SU-DHL-6 (cell line): Measurements from ENCODE around the gene SNX14.

ENCODE experiments used
- H2AFZ ChIP-seq: fragments of 200-600 bp; sonication (generic); 2 replicates; pipeline ENCODE4 v1.6.1; 2014; ENCODE audit warnings: low read depth, mild to moderate bottlenecking, moderate library complexity, mixed read lengths, antibody characterized with exemption, low read length; ENCODE audit not compliant: severe bottlenecking
- H3F3A ChIP-seq: fragments of 200-600 bp; shearing (Covaris generic); 2 replicates; pipeline ENCODE4 v1.6.0; 2016; ENCODE audit warnings: antibody characterized with exemption, mild to moderate bottlenecking; ENCODE audit not compliant: insufficient read depth
- H3K27ac ChIP-seq: fragments of 200-600 bp; sonication (generic); 2 replicates; pipeline ENCODE4 v1.5.1; 2016; ENCODE audit warnings: low read depth, mild to moderate bottlenecking, low read length, moderate library complexity, mixed read lengths
- H3K27me3 ChIP-seq: fragments of 200-600 bp; sonication (generic), shearing (Covaris generic); 2 replicates; pipeline ENCODE4 v1.6.0; 2014; ENCODE audit warnings: mild to moderate bottlenecking, low read length
- H3K36me3 ChIP-seq: fragments of 200-600 bp; sonication (generic); 2 replicates; pipeline ENCODE4 v1.6.1; 2014; ENCODE audit warnings: mild to moderate bottlenecking, low read length, mixed read lengths
- H3K4me2 ChIP-seq: fragments of 300-600, 200-600 bp; shearing (Covaris generic), sonication (generic); 2 replicates; pipeline ENCODE4 v1.6.0; 2014; ENCODE audit warnings: low read length, low read depth, mild to moderate bottlenecking; ENCODE audit not compliant: poor library complexity, severe bottlenecking
- H3K4me3 ChIP-seq: fragments of 200-600 bp; sonication (generic); 2 replicates; pipeline ENCODE4 v1.5.1; 2014; ENCODE audit warnings: antibody characterized with exemption, low read length, mild to moderate bottlenecking, mixed read lengths; ENCODE audit not compliant: insufficient read depth, poor library complexity, severe bottlenecking
- H3K79me2 ChIP-seq: fragments of 200-600 bp; sonication (generic); 2 replicates; pipeline ENCODE4 v1.6.1; 2014; ENCODE audit warnings: mild to moderate bottlenecking, low read length, moderate library complexity; ENCODE audit not compliant: insufficient read depth
- H3K9ac ChIP-seq: fragments of 200-600 bp; sonication (generic); 2 replicates; pipeline ENCODE4 v1.7.0; 2014; ENCODE audit warnings: mild to moderate bottlenecking, low read length
- H3K9me2 ChIP-seq: fragments of 200-600 bp; sonication (generic); replicated peaks from 2 replicates; pipeline ENCODE4 v1.6.1; 2014; ENCODE audit warnings: low read length; ENCODE audit not compliant: insufficient read depth
- H3K9me3 ChIP-seq: fragments of 200-600 bp; sonication (generic); 2 replicates; pipeline ENCODE4 v1.6.1; 2014; ENCODE audit warnings: low read length, mixed read lengths; ENCODE audit not compliant: insufficient read depth
- H4K20me1 ChIP-seq: fragments of 200-600 bp; sonication (generic); 2 replicates; pipeline ENCODE4 v1.6.1; 2014; ENCODE audit warnings: low read depth, mild to moderate bottlenecking, antibody characterized with exemption, low read length, moderate library complexity, mixed read lengths
- CTCF ChIP-seq: fragments of 200-600 bp; sonication (generic); IDR thresholded peaks from one replicate; pipeline ENCODE4 v1.5.1; 2017; ENCODE audit warnings: antibody characterized with exemption, mild to moderate bottlenecking, low read length, moderate library complexity; ENCODE audit not compliant: insufficient read depth, poor library complexity, severe bottlenecking
- EZH2phosphoT487 ChIP-seq: fragments of 200-600 bp; sonication (generic), shearing (Covaris generic); conservative IDR thresholded peaks from 2 replicates; pipeline ENCODE4 v1.6.1; 2018; ENCODE audit warnings: mild to moderate bottlenecking, antibody characterized with exemption, low read length, moderate library complexity, mixed read lengths

The SNX14 gene

GRCh38 chr6:85470023-85470410 lies 123.6 kb downstream of the SNX14 start:
- Histone ChIP-seq H3K79me2 (no peaks in the 10 kb centered on the region), H3K27me3 (no peaks in the 10 kb centered on the region), H3K9me3 (no peaks in the 10 kb centered on the region), H3K4me2 (no peak overlapping the region), H3F3A (no peaks in the 10 kb centered on the region), H3K9me2 (no peaks in the 10 kb centered on the region), H2AFZ (no peak overlapping the region), H3K27ac (no peak overlapping the region), H4K20me1 (no peaks in the 10 kb centered on the region), H3K9ac (no peak overlapping the region), H3K4me3 (no peak overlapping the region), H3K36me3 (no peaks in the 10 kb centered on the region)
- TF ChIP-seq CTCF (no peak), EZH2phosphoT487 (no peak)

- Histone ChIP-seq H2AFZ (no peak overlapping the region), H3K9ac (no peak overlapping the region), H3K9me2 (no peaks in the 10 kb centered on the region), H3K9me3 (no peaks in the 10 kb centered on the region), H3K4me3 (no peak overlapping the region), H3K27ac (no peak overlapping the region), H3K27me3 (no peaks in the 10 kb centered on the region), H3F3A (no peaks in the 10 kb centered on the region), H3K36me3 (no peaks in the 10 kb centered on the region), H3K79me2 (no peaks in the 10 kb centered on the region), H4K20me1 (no peaks in the 10 kb centered on the region), H3K4me2 (no peak overlapping the region)
- TF ChIP-seq EZH2phosphoT487 (no peak), CTCF (no peak)
Measured at GRCh38 chr6:85469276-85470022, 124.2 kb downstream of the SNX14 start.

GRCh38 chr6:85468326-85468725 lies 125.3 kb downstream of the SNX14 start:
- no peak overlapping the region for H3K9ac ChIP-seq
- TF ChIP-seq CTCF, result no peak
- no peak for TF ChIP-seq EZH2phosphoT487
- H3F3A ChIP-seq, result no peaks in the 10 kb centered on the region
- no peaks in the 10 kb centered on the region for H4K20me1 ChIP-seq
- H3K79me2 ChIP-seq, result no peaks in the 10 kb centered on the region
- H3K27me3 ChIP-seq, result no peaks in the 10 kb centered on the region
- no peaks in the 10 kb centered on the region for H3K9me2 ChIP-seq
- H3K9me3 ChIP-seq, result no peaks in the 10 kb centered on the region
- no peak overlapping the region for H2AFZ ChIP-seq
- no peak overlapping the region for H3K4me3 ChIP-seq
- H3K36me3 ChIP-seq, result no peaks in the 10 kb centered on the region
- no peak overlapping the region for H3K27ac ChIP-seq
- H3K4me2 ChIP-seq, result no peak overlapping the region
